ENCODE measurements around the gene KRT1. TPM values are rescaled to one million over a fixed set of nuclear protein-coding genes. Genes with fewer than 3 reads are reported as not detected.
"Not testable (repeated sequence)": the region's sequence is repeated elsewhere in the genome, so short reads cannot be mapped to it uniquely, and the experiment has no call there.

The KRT1 gene
- total and polyA plus RNA-seq, 4 experiments from 2014 or later = 0.67 to 25.5 (median 21.0) TPM; not detected in 1

- no peaks in the 10 kb centered on the region for H3K36me3 Mint-ChIP-seq
- POLR2A ChIA-PET (ENCODE audit: partially characterized antibody) = no interaction called here
- no peak overlapping the region for H3K4me3 ChIP-seq (ENCODE audit: low read length in 2 of 2)
- H3K4me1 Mint-ChIP-seq = peaks cover 0 to 4% (median under 1%) of the 10 kb centered on the region in 4 donors
- no peak overlapping the region for H3K27ac ChIP-seq (ENCODE audit: low read depth, low read length)
- peaks cover 9 to 13% of the 10 kb centered on the region in 2 donors for H3K27me3 Mint-ChIP-seq
- no peak for DNase-seq
- H3K27me3 ChIP-seq (ENCODE audit: insufficient read depth, low read length) = no peaks in the 10 kb centered on the region
- peaks cover 0 to 3% (median 0%) of the 10 kb centered on the region in 8 donors for H3K9me3 Mint-ChIP-seq
- H3K27ac Mint-ChIP-seq = no peak overlapping the region
- H3K4me1 ChIP-seq (ENCODE audit: insufficient read depth, low read length) = no peaks in the 10 kb centered on the region
- CTCF ChIA-PET (ENCODE audit: partially characterized antibody) = no interaction called here
- H3K9me3 ChIP-seq (ENCODE audit: control insufficient read depth in 1 of 2, low read length in 2 of 2) = no peaks in the 10 kb centered on the region
- H3K4me3 Mint-ChIP-seq = no peak overlapping the region
- intact Hi-C loops (cut with micrococcal nuclease) = no loop called here
- no peaks in the 10 kb centered on the region for H3K36me3 ChIP-seq (ENCODE audit: insufficient read depth, low read length)
Measured at GRCh38 chr12:52672321-52672933, 7.8 kb downstream of the KRT1 start.

GRCh38 chr12:52670961-52671360 is 9.2 kb downstream of the KRT1 start:
- POLR2A ChIA-PET (ENCODE audit: partially characterized antibody) = no interaction called here
- Mint-ChIP-seq H3K36me3 (no peaks in the 10 kb centered on the region), H3K27me3 (peaks cover 8 to 10% of the 10 kb centered on the region in 2 donors), H3K27ac (no peak overlapping the region), H3K4me3 (no peak overlapping the region), H3K9me3 (peaks cover 0 to 3% (median 0%) of the 10 kb centered on the region in 8 donors), H3K4me1 (peaks cover 0 to 4% (median 0%) of the 10 kb centered on the region in 4 donors)
- CTCF ChIA-PET (ENCODE audit: partially characterized antibody) = no interaction called here
- H3K27ac ChIP-seq (ENCODE audit: low read depth, low read length) = no peak overlapping the region
- H3K36me3 ChIP-seq (ENCODE audit: insufficient read depth, low read length) = no peaks in the 10 kb centered on the region
- no peaks in the 10 kb centered on the region for H3K27me3 ChIP-seq (ENCODE audit: insufficient read depth, low read length)
- H3K9me3 ChIP-seq (ENCODE audit: control insufficient read depth in 1 of 2, low read length in 2 of 2) = no peaks in the 10 kb centered on the region
- no peak for DNase-seq
- no peak overlapping the region for H3K4me3 ChIP-seq (ENCODE audit: low read length in 2 of 2)
- H3K4me1 ChIP-seq (ENCODE audit: insufficient read depth, low read length) = no peaks in the 10 kb centered on the region
- intact Hi-C loops (cut with micrococcal nuclease) = no loop called here

GRCh38 chr12:52670506-52670905 is 9.7 kb downstream of the KRT1 start:
- Histone ChIP-seq H3K9me3 (ENCODE audit: control insufficient read depth in 1 of 2, low read length in 2 of 2) (no peaks in the 10 kb centered on the region), H3K4me1 (ENCODE audit: insufficient read depth, low read length) (no peaks in the 10 kb centered on the region), H3K27ac (ENCODE audit: low read depth, low read length) (no peak overlapping the region), H3K27me3 (ENCODE audit: insufficient read depth, low read length) (no peaks in the 10 kb centered on the region), H3K36me3 (ENCODE audit: insufficient read depth, low read length) (no peaks in the 10 kb centered on the region), H3K4me3 (ENCODE audit: low read length in 2 of 2) (no peak overlapping the region)
- Mint-ChIP-seq H3K27ac (no peak overlapping the region), H3K4me1 (peaks cover 0 to 4% (median 0%) of the 10 kb centered on the region in 4 donors), H3K36me3 (no peaks in the 10 kb centered on the region), H3K9me3 (peaks cover 0 to 3% (median 0%) of the 10 kb centered on the region in 8 donors), H3K4me3 (no peak overlapping the region), H3K27me3 (peaks cover 8 to 10% of the 10 kb centered on the region in 2 donors)
- CTCF ChIA-PET (ENCODE audit: partially characterized antibody) = no interaction called here
- POLR2A ChIA-PET (ENCODE audit: partially characterized antibody) = no interaction called here
- DNase-seq = no peak
- intact Hi-C loops (cut with micrococcal nuclease) = no loop called here

GRCh38 chr12:52669941-52670340 is 10.3 kb downstream of the KRT1 start:
- H3K9me3 ChIP-seq (ENCODE audit: control insufficient read depth in 1 of 2, low read length in 2 of 2); intact Hi-C loops (cut with micrococcal nuclease); H3K4me3 Mint-ChIP-seq; DNase-seq; H3K4me3 ChIP-seq (ENCODE audit: low read length in 2 of 2); POLR2A ChIA-PET (ENCODE audit: partially characterized antibody); H3K36me3 Mint-ChIP-seq; H3K27me3 ChIP-seq (ENCODE audit: insufficient read depth, low read length); H3K4me1 Mint-ChIP-seq; H3K27ac ChIP-seq (ENCODE audit: low read depth, low read length); H3K36me3 ChIP-seq (ENCODE audit: insufficient read depth, low read length); CTCF ChIA-PET (ENCODE audit: partially characterized antibody); H3K27ac Mint-ChIP-seq; H3K4me1 ChIP-seq (ENCODE audit: insufficient read depth, low read length); H3K27me3 Mint-ChIP-seq; H3K9me3 Mint-ChIP-seq: not testable (repeated sequence)

- H3K4me1 ChIP-seq (ENCODE audit: insufficient read depth, low read length) = no peaks in the 10 kb centered on the region
- no peak for DNase-seq
- no peak overlapping the region for H3K27ac ChIP-seq (ENCODE audit: low read depth, low read length)
- no peak overlapping the region for H3K4me3 Mint-ChIP-seq
- no peaks in the 10 kb centered on the region for H3K36me3 Mint-ChIP-seq
- no peak overlapping the region for H3K4me3 ChIP-seq (ENCODE audit: low read length in 2 of 2)
- ChIA-PET POLR2A (ENCODE audit: partially characterized antibody) (no interaction called here), CTCF (ENCODE audit: partially characterized antibody) (no interaction called here)
- H3K36me3 ChIP-seq (ENCODE audit: insufficient read depth, low read length) = no peaks in the 10 kb centered on the region
- no peak overlapping the region for H3K27ac Mint-ChIP-seq
- H3K9me3 ChIP-seq (ENCODE audit: control insufficient read depth in 1 of 2, low read length in 2 of 2) = no peaks in the 10 kb centered on the region
- intact Hi-C loops (cut with micrococcal nuclease) = no loop called here
- peaks cover 8% of the 10 kb centered on the region in 2 donors for H3K27me3 Mint-ChIP-seq
- H3K4me1 Mint-ChIP-seq = peaks cover 0 to 4% (median 0%) of the 10 kb centered on the region in 4 donors
- H3K9me3 Mint-ChIP-seq = peaks cover 0 to 3% (median 0%) of the 10 kb centered on the region in 8 donors
- no peaks in the 10 kb centered on the region for H3K27me3 ChIP-seq (ENCODE audit: insufficient read depth, low read length)
Measured at GRCh38 chr12:52669426-52669825, 10.8 kb downstream of the KRT1 start.

DNA sequence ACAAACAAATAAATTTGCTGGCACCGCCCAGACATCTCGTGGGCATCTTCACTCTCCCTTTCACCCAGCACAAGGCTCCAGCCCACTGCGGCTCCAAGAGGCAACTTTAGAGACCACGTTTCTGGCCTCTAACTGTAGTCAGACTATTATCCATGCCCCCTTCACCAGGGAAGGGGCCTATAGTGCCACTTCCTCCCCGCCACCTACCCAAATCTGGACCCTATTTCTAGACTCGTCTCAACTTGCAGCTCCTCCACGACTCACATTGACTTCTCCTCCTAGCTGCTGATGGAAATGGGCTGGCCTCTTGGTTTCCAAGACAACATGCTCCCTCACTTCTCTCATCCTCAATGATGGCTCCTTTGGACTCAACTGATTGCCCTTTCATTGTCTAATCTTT is 12.3 kb downstream of the KRT1 start:
- Mint-ChIP-seq H3K9me3 (peaks cover 0 to 3% (median 0%) of the 10 kb centered on the region in 8 donors), H3K4me3 (no peak overlapping the region), H3K4me1 (peaks cover 0 to 3% (median under 1%) of the 10 kb centered on the region in 4 donors), H3K27me3 (peaks cover 3 to 10% of the 10 kb centered on the region in 2 donors), H3K27ac (peak overlapping the region in 2 of 7 donors; percentile 49 to 82), H3K36me3 (no peaks in the 10 kb centered on the region)
- Histone ChIP-seq H3K4me3 (ENCODE audit: low read length in 2 of 2) (no peak overlapping the region), H3K36me3 (ENCODE audit: insufficient read depth, low read length) (no peaks in the 10 kb centered on the region), H3K4me1 (ENCODE audit: insufficient read depth, low read length) (no peaks in the 10 kb centered on the region), H3K27me3 (ENCODE audit: insufficient read depth, low read length) (no peaks in the 10 kb centered on the region), H3K9me3 (ENCODE audit: control insufficient read depth in 1 of 2, low read length in 2 of 2) (no peaks in the 10 kb centered on the region), H3K27ac (ENCODE audit: low read depth, low read length) (no peak overlapping the region)
- ChIA-PET CTCF (ENCODE audit: partially characterized antibody) (interaction anchor here (1.6 kb wide), 1 partner anchor 213 kb away, joined by 4 read pairs; no protein-coding TSS in a partner anchor), POLR2A (ENCODE audit: partially characterized antibody) (no interaction called here)
- intact Hi-C loops (cut with micrococcal nuclease) = no loop called here
- DNase-seq = no peak

- POLR2A ChIA-PET (ENCODE audit: partially characterized antibody) = no interaction called here
Measured at GRCh38 chr12:52667509-52667908, 12.7 kb downstream of the KRT1 start.

More at GRCh38 chr12:52667509-52667908, 12.7 kb downstream of the KRT1 start:
- peaks cover 3 to 10% of the 10 kb centered on the region in 2 donors for H3K27me3 Mint-ChIP-seq
- Histone ChIP-seq H3K9me3 (ENCODE audit: control insufficient read depth in 1 of 2, low read length in 2 of 2) (no peaks in the 10 kb centered on the region), H3K27me3 (ENCODE audit: insufficient read depth, low read length) (no peaks in the 10 kb centered on the region), H3K36me3 (ENCODE audit: insufficient read depth, low read length) (no peaks in the 10 kb centered on the region), H3K27ac (ENCODE audit: low read depth, low read length) (no peak overlapping the region), H3K4me3 (ENCODE audit: low read length in 2 of 2) (no peak overlapping the region), H3K4me1 (ENCODE audit: insufficient read depth, low read length) (no peaks in the 10 kb centered on the region)
- peaks cover 0 to 3% (median 0%) of the 10 kb centered on the region in 8 donors for H3K9me3 Mint-ChIP-seq
- H3K4me3 Mint-ChIP-seq = no peak overlapping the region
- intact Hi-C loops (cut with micrococcal nuclease) = no loop called here
- CTCF ChIA-PET (ENCODE audit: partially characterized antibody) = interaction anchor here (1.6 to 1.9 kb wide), 2 partner anchors 12 to 213 kb away, joined by 4 to 8 read pairs; no protein-coding TSS in a partner anchor
- H3K36me3 Mint-ChIP-seq = no peaks in the 10 kb centered on the region
- DNase-seq = no peak
- no peak overlapping the region for H3K27ac Mint-ChIP-seq
- H3K4me1 Mint-ChIP-seq = peaks cover under 1 to 6% (median 3%) of the 10 kb centered on the region in 4 donors

Measured in CD4-positive, alpha-beta memory T cell (primary cell).